ENCODE measurements around the gene TATDN2.

The TATDN2 gene

GRCh38 chr3:10321630-10322351, 73.5 kb downstream of the TATDN2 start:
- no peak for DNase-seq

GRCh38 chr3:10322352-10322710, 74.1 kb downstream of the TATDN2 start:
- DNase-seq: no peak

- DNase-seq: no peak
These were observed 79.3 kb downstream of the TATDN2 start for GRCh38 chr3:10327592-10327991.

DNA sequence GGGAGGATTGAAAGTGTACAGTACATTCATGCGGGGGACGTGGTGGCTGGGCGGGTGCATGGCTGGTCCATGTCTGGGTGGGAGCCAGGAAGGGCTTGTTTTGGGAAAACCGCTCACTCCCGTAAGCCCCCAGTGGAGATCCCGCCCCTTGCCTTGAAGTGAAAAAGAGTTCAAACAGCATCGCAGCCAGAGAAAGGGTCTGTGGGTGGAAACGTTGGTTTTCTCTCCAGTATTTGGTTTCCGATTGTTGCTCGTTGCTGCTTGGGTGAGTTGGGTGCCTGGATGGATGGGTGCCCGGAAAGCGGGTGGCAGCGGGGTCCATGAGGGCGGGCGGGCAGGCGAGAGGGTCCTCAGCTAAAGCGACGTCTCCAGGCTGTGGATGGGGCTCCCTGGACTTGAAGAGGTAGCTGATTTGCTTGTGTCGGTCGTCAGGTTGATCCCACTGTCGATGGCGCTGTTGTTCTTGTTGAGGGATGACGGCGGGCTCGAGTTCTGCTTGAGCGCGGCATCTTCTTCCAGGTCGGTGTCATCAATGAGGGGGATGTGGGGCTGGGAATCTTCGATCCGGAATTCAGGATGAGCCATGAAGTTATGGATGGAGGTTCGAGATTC, 80.3 kb downstream of the TATDN2 start:
- DNase-seq: no peak

DNA sequence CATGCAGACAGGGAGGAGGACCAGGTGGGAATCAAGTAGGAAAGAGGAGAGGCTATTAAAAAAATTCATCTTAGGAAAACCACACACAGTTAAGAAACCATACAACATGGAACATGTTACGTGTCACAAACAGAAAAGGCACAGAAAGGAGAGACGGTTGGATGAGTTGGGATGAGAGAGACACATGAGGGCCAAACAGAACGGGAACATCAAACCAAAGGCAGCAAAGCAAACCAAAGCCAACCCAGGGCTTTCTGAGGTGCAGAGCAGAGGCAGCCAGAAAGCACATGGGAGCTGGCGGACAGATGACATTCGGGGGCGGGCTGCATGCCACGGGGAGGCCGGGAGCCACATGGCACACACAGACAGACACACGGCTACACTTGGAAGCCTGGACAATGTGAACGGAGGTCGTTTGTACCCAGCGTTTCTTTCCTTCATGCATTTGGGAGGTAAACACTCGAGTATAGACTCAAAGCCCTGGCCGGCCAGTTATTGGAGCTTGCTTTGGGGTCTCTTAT, 81.3 kb downstream of the TATDN2 start:
- DNase-seq: no peak

- no peak for DNase-seq
These were observed 82.1 kb downstream of the TATDN2 start for GRCh38 chr3:10330319-10330718.
